Gastrocnemius medialis (tissue), 4 donors: ENCODE data around the gene HSD11B1L. TPM values are rescaled to one million over a fixed set of nuclear protein-coding genes. Genes with fewer than 3 reads are reported as not detected.

Experiments
- ATAC-seq, 2 donors: fragments of 150-250 bp; one replicate each; pipeline ENCODE4 v1.9.1; 2016
- DNase-seq, 2 donors: peaks; one replicate each; pipeline ENCODE4 v3.0.0-alpha.2; 2019
- H3K27ac ChIP-seq, 4 donors: fragments of 200-600 bp; sonication (generic); 1 replicate in 1 of 4; 2 replicates in 3 of 4; pipeline ENCODE4 v1.5.1; 2016 to 2018; ENCODE audit warnings: mild to moderate bottlenecking in 2 of 4, moderate library complexity in 1 of 4
- H3K27me3 ChIP-seq, 3 donors: fragments of 200-600 bp; sonication (generic) in 2 of 3; 1 replicate in 1 of 3; 2 replicates in 2 of 3; pipeline versions ENCODE4 v1.5.1 to v1.6.0; 2016 to 2019; ENCODE audit warnings: mild to moderate bottlenecking in 1 of 3, moderate library complexity in 1 of 3
- H3K36me3 ChIP-seq, 2 donors: fragments of 200-600 bp; sonication (generic) in 1 of 2; one replicate each; pipeline ENCODE4 v1.5.1; 2017 to 2018
- H3K4me1 ChIP-seq, 2 donors: fragments of 200-600 bp; sonication (generic) in 1 of 2; one replicate each; pipeline ENCODE4 v1.5.1; 2016 to 2017; ENCODE audit warnings: mild to moderate bottlenecking in 2 of 2
- H3K4me3 ChIP-seq, 4 donors: fragments of 200-600 bp; sonication (generic) in 3 of 4; 1 replicate in 1 of 4; 2 replicates in 3 of 4; pipeline ENCODE4 v1.5.1; 2016 to 2019; ENCODE audit warnings: mild to moderate bottlenecking in 2 of 4
- H3K9me3 ChIP-seq, 3 donors: fragments of 200-600 bp; sonication (generic) in 2 of 3; 1 replicate in 1 of 3; 2 replicates in 2 of 3; pipeline ENCODE4 v1.5.1; 2016 to 2019
- CTCF ChIP-seq, 5 experiments: fragments of 450-650 bp in 3 of 5; fragments of 200-600 bp in 2 of 5; sonication (generic) in 2 of 5; IDR thresholded peaks in 4 of 5; conservative IDR thresholded peaks in 1 of 5; 1 replicate in 4 of 5; 2 replicates in 1 of 5; pipeline ENCODE4 v1.5.1; 2016 to 2019; ENCODE audit warnings: antibody characterized with exemption in 5 of 5, mild to moderate bottlenecking in 3 of 5, moderate library complexity in 3 of 5
- POLR2A ChIP-seq, 2 donors: fragments of 450-650 bp; IDR thresholded peaks; one replicate each; pipeline ENCODE4 v1.6.1; 2017; ENCODE audit warnings: antibody characterized with exemption in 2 of 2, mild to moderate bottlenecking in 2 of 2, moderate library complexity in 2 of 2
- in situ Hi-C, 4 donors: fragments of 200-750 bp; cut with MboI; loops; one replicate each; pipeline versions ENCODE4 v1.15.0 to v1.8.0; 2017; ENCODE audit warnings: low sequenced_read_pairs in 4 of 4
- intact Hi-C: fragments of 100-400 bp; cut with DNase I; formaldehyde crosslinking; loops from one replicate; pipeline ENCODE4 v1.15.1; 2023; ENCODE audit warnings: low total_unique reads
- total RNA-seq, 4 donors: library from RNA; depleted of rRNA; stranded (reverse); fragments of >200 nt; gene quantifications; one replicate each; pipeline versions ENCODE4 v1.1.0 to v1.2.3, GENCODE V29; 2016

Gene HSD11B1L
- total RNA-seq, 4 donors from 2014 or later = 5.8 to 33.2 (median 21.5) TPM

GRCh38 chr19:5707576-5708575 is 27.0 kb downstream of the HSD11B1L start:
- Histone ChIP-seq H3K36me3 (peaks cover 0 to 83% of the 10 kb centered on the region in 2 donors), H3K27ac (no peak overlapping the region), H3K4me3 (no peak overlapping the region), H3K27me3 (no peaks in the 10 kb centered on the region), H3K9me3 (no peaks in the 10 kb centered on the region), H3K4me1 (no peaks in the 10 kb centered on the region)
- intact Hi-C loops (no loop called here), in situ Hi-C loops (no loop called here)
- DNase-seq (no peak), ATAC-seq (no peak)
- TF ChIP-seq CTCF (IDR thresholded peaks at IDR 0.05 in 4 of 5, conservative IDR thresholded peaks at IDR 0.05 in 1 of 5) = no peak
- no peak for TF ChIP-seq POLR2A (IDR thresholded peaks at IDR 0.05)

GRCh38 chr19:5711025-5711424 is 30.2 kb downstream of the HSD11B1L start:
- no peak overlapping the region for H3K4me3 ChIP-seq
- no peak overlapping the region for H3K27ac ChIP-seq
- in situ Hi-C loops (no loop called here), intact Hi-C loops (no loop called here)
- H3K4me1 ChIP-seq = no peaks in the 10 kb centered on the region
- H3K36me3 ChIP-seq = peaks cover 0 to 70% of the 10 kb centered on the region in 2 donors
- no peaks in the 10 kb centered on the region for H3K27me3 ChIP-seq
- ATAC-seq (no peak), DNase-seq (no peak)
- TF ChIP-seq POLR2A (IDR thresholded peaks at IDR 0.05) (no peak), CTCF (IDR thresholded peaks at IDR 0.05 in 4 of 5, conservative IDR thresholded peaks at IDR 0.05 in 1 of 5) (no peak)
- H3K9me3 ChIP-seq = no peaks in the 10 kb centered on the region

- Histone ChIP-seq H3K36me3 (peaks cover 0 to 63% of the 10 kb centered on the region in 2 donors), H3K27ac (no peak overlapping the region), H3K4me1 (no peaks in the 10 kb centered on the region), H3K4me3 (no peak overlapping the region), H3K9me3 (no peaks in the 10 kb centered on the region), H3K27me3 (no peaks in the 10 kb centered on the region)
- intact Hi-C loops = no loop called here
- DNase-seq (no peak), ATAC-seq (no peak)
- in situ Hi-C loops = no loop called here
- TF ChIP-seq CTCF (IDR thresholded peaks at IDR 0.05 in 4 of 5, conservative IDR thresholded peaks at IDR 0.05 in 1 of 5) = no peak
- TF ChIP-seq POLR2A (IDR thresholded peaks at IDR 0.05) = no peak
These were observed 30.9 kb downstream of the HSD11B1L start for GRCh38 chr19:5711713-5712161.

GRCh38 chr19:5713228-5713627 is 32.4 kb downstream of the HSD11B1L start:
- in situ Hi-C loops = no loop called here
- no peak for ATAC-seq
- peaks cover 0 to 49% of the 10 kb centered on the region in 2 donors for H3K36me3 ChIP-seq

More at GRCh38 chr19:5713228-5713627, 32.4 kb downstream of the HSD11B1L start:
- no peak for TF ChIP-seq CTCF (IDR thresholded peaks at IDR 0.05 in 4 of 5, conservative IDR thresholded peaks at IDR 0.05 in 1 of 5)
- TF ChIP-seq POLR2A (IDR thresholded peaks at IDR 0.05) = no peak
- Histone ChIP-seq H3K4me1 (peaks cover 9 to 13% of the 10 kb centered on the region in 2 donors), H3K9me3 (no peaks in the 10 kb centered on the region), H3K4me3 (no peak overlapping the region), H3K27me3 (no peaks in the 10 kb centered on the region), H3K27ac (no peak overlapping the region)
- intact Hi-C loops = no loop called here
- no peak for DNase-seq
